Activated T-cell treated with anti-CD3 and anti-CD28 coated beads, Interleukin-2, amount 50 U/mL, for 24 hours (primary cell): ENCODE measurements around the gene SS18.

Experiments
- DNase-seq: peaks from one replicate; pipeline ENCODE4 v3.0.0-alpha.2; 2020
- H3K27ac Mint-ChIP-seq: 2 replicates; pipeline ENCODE4 v1.8.0; 2020; ENCODE audit warnings: mild to moderate bottlenecking, mixed read lengths
- H3K27me3 Mint-ChIP-seq: 2 replicates; pipeline ENCODE4 v1.8.0; 2020; ENCODE audit warnings: mixed read lengths
- H3K36me3 Mint-ChIP-seq: 2 replicates; pipeline ENCODE4 v1.8.0; 2020; ENCODE audit warnings: low read depth, mixed read lengths
- H3K4me1 Mint-ChIP-seq: 2 replicates; pipeline ENCODE4 v1.8.0; 2020; ENCODE audit warnings: low read depth, mixed read lengths
- H3K4me3 Mint-ChIP-seq: 2 replicates; pipeline ENCODE4 v1.8.0; 2020; ENCODE audit warnings: mild to moderate bottlenecking, moderate library complexity, mixed read lengths
- H3K9me3 Mint-ChIP-seq: 2 replicates; pipeline ENCODE4 v1.8.0; 2020; ENCODE audit warnings: mixed read lengths

The SS18 gene

DNA sequence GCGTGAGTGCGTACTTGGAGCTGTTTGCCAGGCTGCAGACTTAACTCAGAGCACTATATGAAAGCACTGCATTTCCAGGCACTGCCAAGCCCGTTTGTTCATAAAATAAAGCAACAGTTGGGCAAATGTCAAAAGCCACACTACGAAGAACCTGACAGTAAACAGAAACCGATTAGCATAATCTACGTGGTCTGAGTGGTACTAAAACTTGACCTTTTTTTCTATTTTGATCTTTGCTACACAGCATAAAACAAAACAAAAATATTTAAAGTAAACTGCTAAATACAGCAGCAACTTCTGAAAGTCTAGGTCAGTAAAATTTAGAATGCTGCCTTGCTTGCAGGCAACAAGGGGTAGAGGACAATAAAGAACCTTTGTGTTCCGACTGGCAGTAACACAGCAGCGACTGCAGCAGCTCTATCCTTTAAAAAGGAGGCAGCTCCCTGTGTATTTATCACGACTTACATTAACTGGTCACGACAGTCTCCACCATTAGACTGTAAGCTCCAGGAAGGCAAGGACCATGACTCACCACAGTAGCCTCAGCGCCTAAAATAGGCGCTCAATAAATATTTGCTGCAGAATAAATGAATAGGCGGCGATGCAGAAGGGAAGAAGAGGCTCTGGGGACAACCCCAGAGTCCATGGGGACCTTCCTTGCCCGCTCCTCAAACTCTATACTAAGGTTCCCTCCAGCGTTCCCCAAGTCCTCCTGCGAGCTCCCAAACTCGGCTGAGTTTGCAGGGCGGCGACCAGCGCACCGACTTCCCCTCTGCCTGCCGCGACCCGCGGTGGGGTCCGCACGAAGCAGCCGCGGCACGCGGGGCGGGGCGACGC lies 902 bp downstream of the SS18 start:
- Mint-ChIP-seq H3K4me3 (peak overlapping the region; percentile 92), H3K9me3 (no peaks in the 10 kb centered on the region), H3K27ac (peak overlapping the region; percentile 98), H3K27me3 (no peaks in the 10 kb centered on the region), H3K4me1 (peaks cover 48% of the 10 kb centered on the region), H3K36me3 (peaks cover 52% of the 10 kb centered on the region)
- no peak for DNase-seq

- no peaks in the 10 kb centered on the region for H3K9me3 Mint-ChIP-seq
- H3K36me3 Mint-ChIP-seq, result peaks cover 62% of the 10 kb centered on the region
- peak overlapping the region; percentile 92 for H3K4me3 Mint-ChIP-seq
- peak overlapping the region; percentile 12 for H3K27ac Mint-ChIP-seq
- H3K27me3 Mint-ChIP-seq, result no peaks in the 10 kb centered on the region
- DNase-seq, result no peak
- peaks cover 54% of the 10 kb centered on the region for H3K4me1 Mint-ChIP-seq
Measured at GRCh38 chr18:26088487-26088886, 1.9 kb downstream of the SS18 start.

DNA sequence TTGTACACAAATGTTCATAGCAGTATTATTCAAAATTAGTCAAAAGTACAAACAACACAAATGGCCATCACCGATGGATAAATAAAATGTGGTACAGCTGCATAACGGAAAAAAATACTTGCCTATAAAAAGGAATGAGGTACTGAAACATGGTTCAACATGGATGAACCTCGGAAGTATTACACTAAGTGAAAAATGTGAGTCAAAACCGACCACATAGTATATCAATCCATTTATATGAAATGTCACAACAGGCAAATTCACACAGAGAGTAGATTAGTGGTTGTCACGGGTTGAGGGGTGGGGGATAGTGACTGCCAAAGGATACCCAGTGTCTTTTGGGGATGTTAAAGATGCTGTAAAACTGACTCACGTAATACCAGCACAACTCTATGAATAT lies 3.5 kb downstream of the SS18 start:
- no peaks in the 10 kb centered on the region for H3K27me3 Mint-ChIP-seq
- no peak overlapping the region for H3K27ac Mint-ChIP-seq
- peaks cover 58% of the 10 kb centered on the region for H3K4me1 Mint-ChIP-seq
- H3K9me3 Mint-ChIP-seq, result no peaks in the 10 kb centered on the region
- DNase-seq, result no peak
- H3K4me3 Mint-ChIP-seq, result no peak overlapping the region
- peaks cover 76% of the 10 kb centered on the region for H3K36me3 Mint-ChIP-seq

GRCh38 chr18:26085056-26085455 lies 5.4 kb downstream of the SS18 start:
- peaks cover 88% of the 10 kb centered on the region for H3K36me3 Mint-ChIP-seq
- H3K9me3 Mint-ChIP-seq, result no peaks in the 10 kb centered on the region
- no peak for DNase-seq
- peaks cover 60% of the 10 kb centered on the region for H3K4me1 Mint-ChIP-seq
- no peak overlapping the region for H3K4me3 Mint-ChIP-seq
- no peak overlapping the region for H3K27ac Mint-ChIP-seq
- no peaks in the 10 kb centered on the region for H3K27me3 Mint-ChIP-seq

- no peaks in the 10 kb centered on the region for H3K27me3 Mint-ChIP-seq
- no peaks in the 10 kb centered on the region for H3K9me3 Mint-ChIP-seq
- no peak overlapping the region for H3K4me3 Mint-ChIP-seq
- peaks cover 86% of the 10 kb centered on the region for H3K36me3 Mint-ChIP-seq
- DNase-seq, result no peak
- H3K4me1 Mint-ChIP-seq, result peaks cover 50% of the 10 kb centered on the region
- no peak overlapping the region for H3K27ac Mint-ChIP-seq
Measured at GRCh38 chr18:26083099-26083498, 7.3 kb downstream of the SS18 start.

DNA sequence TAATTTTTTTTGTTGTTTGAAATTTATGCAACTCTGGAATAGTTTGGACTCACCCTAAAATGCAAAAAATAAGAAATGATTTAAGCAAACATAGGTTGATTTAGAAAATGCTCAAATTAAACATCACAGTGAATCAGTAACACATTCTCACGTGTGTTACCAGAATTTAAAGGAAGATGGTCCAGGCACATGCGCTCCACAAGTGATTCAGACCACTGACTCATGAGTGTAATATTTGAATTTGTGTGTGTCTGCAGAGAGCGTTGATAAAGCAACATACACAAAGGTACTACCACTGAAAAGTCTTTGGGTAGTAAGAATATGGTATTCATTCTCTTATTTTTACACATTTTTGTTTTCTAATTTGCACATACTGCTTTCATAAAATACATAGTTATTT lies 7.9 kb downstream of the SS18 start:
- H3K27me3 Mint-ChIP-seq, result no peaks in the 10 kb centered on the region
- peaks cover 86% of the 10 kb centered on the region for H3K36me3 Mint-ChIP-seq
- H3K27ac Mint-ChIP-seq, result no peak overlapping the region
- DNase-seq, result no peak
- H3K4me3 Mint-ChIP-seq, result no peak overlapping the region
- no peaks in the 10 kb centered on the region for H3K9me3 Mint-ChIP-seq
- H3K4me1 Mint-ChIP-seq, result peaks cover 44% of the 10 kb centered on the region

DNA sequence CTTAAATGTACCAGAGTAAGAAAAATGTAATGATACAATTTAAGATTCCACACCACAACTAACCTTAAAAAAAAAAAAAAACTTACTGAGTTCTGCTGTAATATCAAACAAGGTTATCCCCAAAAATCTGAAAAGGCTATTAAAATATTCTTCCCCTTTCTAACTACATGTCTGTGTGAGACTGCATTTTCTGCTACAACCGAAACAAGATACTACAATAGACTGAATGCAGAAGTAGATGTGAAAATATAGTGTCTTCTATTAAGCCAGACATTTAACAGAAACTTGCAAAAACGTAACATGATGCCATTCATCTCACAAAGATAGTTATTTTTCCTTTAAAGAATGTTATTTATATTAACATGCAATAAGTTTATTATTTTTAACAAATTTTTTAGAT lies 16.2 kb downstream of the SS18 start:
- H3K27ac Mint-ChIP-seq, result no peak overlapping the region
- DNase-seq, result no peak
- H3K27me3 Mint-ChIP-seq, result no peaks in the 10 kb centered on the region
- H3K4me3 Mint-ChIP-seq, result no peak overlapping the region
- H3K9me3 Mint-ChIP-seq, result peaks cover 11% of the 10 kb centered on the region
- H3K36me3 Mint-ChIP-seq, result peaks cover 91% of the 10 kb centered on the region
- H3K4me1 Mint-ChIP-seq, result peaks cover 39% of the 10 kb centered on the region

DNA sequence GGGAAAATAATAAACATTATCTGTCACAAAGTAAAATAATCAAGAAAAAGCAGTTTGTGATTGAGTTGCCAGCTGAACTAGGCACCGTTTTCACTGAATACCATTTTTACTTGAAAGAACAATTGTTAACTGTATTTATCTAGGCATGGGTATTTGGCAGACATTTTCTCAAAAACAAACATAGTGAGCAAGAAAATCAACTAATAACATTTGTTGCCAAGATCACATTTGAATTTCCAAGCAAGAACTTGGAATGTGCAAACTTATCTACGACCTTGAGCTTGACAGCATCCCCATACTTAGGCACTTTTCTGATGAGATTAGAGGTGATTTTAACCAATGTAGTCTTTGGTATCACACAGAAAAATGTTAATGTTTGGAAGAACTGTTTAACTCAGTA lies 16.7 kb downstream of the SS18 start:
- no peak for DNase-seq
- H3K27ac Mint-ChIP-seq, result no peak overlapping the region
- H3K4me3 Mint-ChIP-seq, result no peak overlapping the region
- peaks cover 92% of the 10 kb centered on the region for H3K36me3 Mint-ChIP-seq
- peaks cover 38% of the 10 kb centered on the region for H3K4me1 Mint-ChIP-seq
- H3K9me3 Mint-ChIP-seq, result peaks cover 11% of the 10 kb centered on the region
- H3K27me3 Mint-ChIP-seq, result no peaks in the 10 kb centered on the region

DNA sequence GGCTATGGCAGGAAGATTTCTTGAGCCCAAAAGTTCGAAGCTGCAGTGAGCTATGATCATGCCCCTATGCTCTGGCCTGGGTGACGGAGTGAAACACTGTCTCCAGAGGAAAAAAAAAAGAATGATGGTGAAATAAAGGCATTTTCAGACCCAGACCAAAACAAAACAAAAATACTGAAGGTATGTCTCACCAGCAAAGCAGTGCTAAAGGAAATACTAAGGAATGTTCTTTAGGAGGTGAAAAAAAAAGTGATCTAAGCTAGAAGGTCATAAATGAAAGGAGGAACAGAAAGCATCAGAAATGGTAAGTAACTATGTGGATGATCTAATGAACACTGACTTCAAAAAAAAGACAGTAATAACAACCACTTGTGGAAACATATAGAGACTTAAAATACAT lies 18.7 kb downstream of the SS18 start:
- H3K27me3 Mint-ChIP-seq, result no peaks in the 10 kb centered on the region
- DNase-seq, result no peak
- H3K9me3 Mint-ChIP-seq, result peaks cover 11% of the 10 kb centered on the region
- H3K36me3 Mint-ChIP-seq, result peaks cover 87% of the 10 kb centered on the region
- H3K27ac Mint-ChIP-seq, result no peak overlapping the region
- H3K4me3 Mint-ChIP-seq, result no peak overlapping the region
- H3K4me1 Mint-ChIP-seq, result peaks cover 42% of the 10 kb centered on the region

DNA sequence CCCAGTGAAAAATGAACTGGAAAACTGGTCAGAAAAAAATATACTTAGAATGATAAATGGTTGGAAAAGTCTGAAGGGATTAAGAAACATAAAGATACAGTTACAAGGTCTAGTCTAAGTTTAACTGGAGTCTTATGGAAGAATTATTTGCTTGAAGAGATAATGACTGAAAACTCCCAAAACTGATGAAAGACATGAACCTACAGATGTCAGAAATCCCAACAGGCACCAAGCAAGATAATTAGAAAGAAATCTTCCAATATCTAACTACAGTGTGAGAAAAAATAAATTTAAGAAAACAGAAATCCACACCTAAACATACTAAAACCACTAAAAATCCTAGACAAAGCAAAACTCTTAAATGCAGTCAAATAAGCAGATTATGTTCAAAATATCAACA lies 19.4 kb downstream of the SS18 start:
- H3K4me1 Mint-ChIP-seq, result peaks cover 40% of the 10 kb centered on the region
- no peak for DNase-seq
- H3K9me3 Mint-ChIP-seq, result peaks cover 11% of the 10 kb centered on the region
- no peaks in the 10 kb centered on the region for H3K27me3 Mint-ChIP-seq
- no peak overlapping the region for H3K27ac Mint-ChIP-seq
- no peak overlapping the region for H3K4me3 Mint-ChIP-seq
- H3K36me3 Mint-ChIP-seq, result peaks cover 87% of the 10 kb centered on the region

- H3K9me3 Mint-ChIP-seq, result no peaks in the 10 kb centered on the region
- peaks cover 83% of the 10 kb centered on the region for H3K36me3 Mint-ChIP-seq
- H3K4me3 Mint-ChIP-seq, result no peak overlapping the region
- peaks cover 29% of the 10 kb centered on the region for H3K4me1 Mint-ChIP-seq
- H3K27ac Mint-ChIP-seq, result no peak overlapping the region
- H3K27me3 Mint-ChIP-seq, result no peaks in the 10 kb centered on the region
- DNase-seq, result no peak
Measured at GRCh38 chr18:26059357-26059756, 31.1 kb downstream of the SS18 start.

GRCh38 chr18:26057344-26057773 lies 33.1 kb downstream of the SS18 start:
- Mint-ChIP-seq H3K9me3 (no peaks in the 10 kb centered on the region), H3K4me3 (no peak overlapping the region), H3K27ac (peak overlapping the region; percentile 69), H3K36me3 (peaks cover 83% of the 10 kb centered on the region), H3K4me1 (peaks cover 35% of the 10 kb centered on the region), H3K27me3 (no peaks in the 10 kb centered on the region)
- no peak for DNase-seq

GRCh38 chr18:26056291-26056690 lies 34.1 kb downstream of the SS18 start:
- no peak overlapping the region for H3K4me3 Mint-ChIP-seq
- no peaks in the 10 kb centered on the region for H3K27me3 Mint-ChIP-seq
- peaks cover 82% of the 10 kb centered on the region for H3K36me3 Mint-ChIP-seq
- no peak overlapping the region for H3K27ac Mint-ChIP-seq
- DNase-seq, result no peak
- H3K9me3 Mint-ChIP-seq, result no peaks in the 10 kb centered on the region
- H3K4me1 Mint-ChIP-seq, result peaks cover 37% of the 10 kb centered on the region

DNA sequence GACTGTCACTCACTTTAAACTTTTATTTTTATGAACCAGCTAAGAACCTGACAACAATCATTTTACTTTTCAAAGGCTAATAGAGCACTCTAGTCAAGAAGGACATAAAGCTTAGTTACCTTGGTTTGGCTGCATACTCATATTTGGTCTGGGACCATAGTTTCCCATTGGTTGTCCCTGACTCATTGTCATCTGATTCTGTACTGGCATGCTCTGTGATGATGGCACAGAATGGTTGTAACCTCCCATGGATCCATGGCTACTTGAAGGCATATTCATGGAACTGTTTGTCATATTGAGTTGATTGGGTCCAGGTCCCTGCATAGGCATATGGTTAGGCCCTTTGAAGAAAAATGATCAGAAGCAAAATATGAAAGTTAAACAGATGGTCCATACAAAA lies 37.9 kb downstream of the SS18 start:
- Mint-ChIP-seq H3K27ac (no peak overlapping the region), H3K9me3 (no peaks in the 10 kb centered on the region), H3K36me3 (peaks cover 80% of the 10 kb centered on the region), H3K4me3 (no peak overlapping the region), H3K27me3 (no peaks in the 10 kb centered on the region), H3K4me1 (peaks cover 19% of the 10 kb centered on the region)
- no peak for DNase-seq

- H3K4me3 Mint-ChIP-seq, result no peak overlapping the region
- DNase-seq, result no peak
- peaks cover 80% of the 10 kb centered on the region for H3K36me3 Mint-ChIP-seq
- peaks cover 17% of the 10 kb centered on the region for H3K4me1 Mint-ChIP-seq
- H3K27ac Mint-ChIP-seq, result no peak overlapping the region
- no peaks in the 10 kb centered on the region for H3K27me3 Mint-ChIP-seq
- H3K9me3 Mint-ChIP-seq, result no peaks in the 10 kb centered on the region
Measured at GRCh38 chr18:26051843-26052242, 38.6 kb downstream of the SS18 start.
